OCI-LY1 (cell line): ENCODE data around the gene MYZAP.

Source experiments
- H2AFZ ChIP-seq: fragments of 200-600 bp; sonication (generic), shearing (Covaris generic); 2 replicates; pipeline ENCODE4 v1.6.0; 2014; ENCODE audit warnings: antibody characterized with exemption, mild to moderate bottlenecking, low read length
- H3F3A ChIP-seq: fragments of 200-600 bp; sonication (generic), shearing (Covaris generic); 2 replicates; pipeline ENCODE4 v1.6.0; 2014; ENCODE audit warnings: mild to moderate bottlenecking, antibody characterized with exemption, low read length, moderate library complexity; ENCODE audit not compliant: insufficient read depth
- H3K27ac ChIP-seq: fragments of 200-600 bp; sonication (generic); 2 replicates; pipeline ENCODE4 v1.5.1; 2014; ENCODE audit warnings: low read length, mixed run types, mild to moderate bottlenecking, low read depth; ENCODE audit not compliant: poor library complexity, severe bottlenecking
- H3K27me3 ChIP-seq: fragments of 200-600 bp; sonication (generic); 2 replicates; pipeline ENCODE4 v1.6.0; 2014; ENCODE audit warnings: antibody characterized with exemption, mild to moderate bottlenecking, low read length, moderate library complexity; ENCODE audit not compliant: insufficient read depth
- H3K36me3 ChIP-seq: fragments of 200-600 bp; sonication (generic); 2 replicates; pipeline ENCODE4 v1.6.1; 2014; ENCODE audit warnings: mild to moderate bottlenecking, antibody characterized with exemption, low read length, moderate library complexity, mixed read lengths; ENCODE audit not compliant: insufficient read depth
- H3K4me1 ChIP-seq: fragments of 200-600 bp; sonication (generic); 2 replicates; pipeline ENCODE4 v1.5.1; 2014; ENCODE audit warnings: mild to moderate bottlenecking, low read length, moderate library complexity; ENCODE audit not compliant: insufficient read depth, severe bottlenecking
- H3K4me2 ChIP-seq: fragments of 200-600 bp; sonication (generic), shearing (Covaris generic); 2 replicates; pipeline ENCODE4 v1.6.1; 2014; ENCODE audit warnings: low read length
- H3K4me3 ChIP-seq: fragments of 200-600 bp; sonication (generic); 2 replicates; pipeline ENCODE4 v1.5.1; 2014; ENCODE audit warnings: low read length, low read depth, mild to moderate bottlenecking, mixed read lengths; ENCODE audit not compliant: poor library complexity, severe bottlenecking
- H3K79me2 ChIP-seq: fragments of 200-600 bp; shearing (Covaris generic); 2 replicates; pipeline ENCODE4 v1.6.1; 2016; ENCODE audit warnings: mixed run types, low read length, mixed read lengths; ENCODE audit not compliant: insufficient read depth
- H3K9ac ChIP-seq: fragments of 200-600 bp; sonication (generic), shearing (Covaris generic); 2 replicates; pipeline ENCODE4 v1.6.1; 2014; ENCODE audit warnings: mild to moderate bottlenecking, low read length, mixed read lengths
- H3K9me2 ChIP-seq: fragments of 200-600 bp; sonication (generic), shearing (Covaris generic); 2 replicates; pipeline ENCODE4 v1.6.1; 2014; ENCODE audit warnings: low read depth, mild to moderate bottlenecking, low read length, mixed read lengths
- H3K9me3 ChIP-seq: fragments of 200-600 bp; shearing (Covaris generic); 2 replicates; pipeline ENCODE4 v1.6.1; 2014; ENCODE audit warnings: low read length, mixed read lengths
- H4K20me1 ChIP-seq: fragments of 200-600 bp; sonication (generic), shearing (Covaris generic); 2 replicates; pipeline ENCODE4 v1.6.0; 2016; ENCODE audit warnings: mild to moderate bottlenecking, low read length; ENCODE audit not compliant: insufficient read depth
- CTCF ChIP-seq: fragments of 200-600 bp; sonication (generic), shearing (Covaris generic); IDR thresholded peaks from 2 replicates; pipeline ENCODE4 v1.5.1; 2017; ENCODE audit warnings: mild to moderate bottlenecking, antibody characterized with exemption, low read length, moderate library complexity, mixed read lengths
- EZH2 ChIP-seq: fragments of 200-600 bp; sonication (generic), shearing (Covaris generic); IDR thresholded peaks from 2 replicates; pipeline ENCODE4 v1.8.0; 2017; ENCODE audit warnings: borderline replicate concordance, mixed run types, mild to moderate bottlenecking, antibody characterized with exemption, low read length, moderate library complexity, mixed read lengths

MYZAP gene

DNA sequence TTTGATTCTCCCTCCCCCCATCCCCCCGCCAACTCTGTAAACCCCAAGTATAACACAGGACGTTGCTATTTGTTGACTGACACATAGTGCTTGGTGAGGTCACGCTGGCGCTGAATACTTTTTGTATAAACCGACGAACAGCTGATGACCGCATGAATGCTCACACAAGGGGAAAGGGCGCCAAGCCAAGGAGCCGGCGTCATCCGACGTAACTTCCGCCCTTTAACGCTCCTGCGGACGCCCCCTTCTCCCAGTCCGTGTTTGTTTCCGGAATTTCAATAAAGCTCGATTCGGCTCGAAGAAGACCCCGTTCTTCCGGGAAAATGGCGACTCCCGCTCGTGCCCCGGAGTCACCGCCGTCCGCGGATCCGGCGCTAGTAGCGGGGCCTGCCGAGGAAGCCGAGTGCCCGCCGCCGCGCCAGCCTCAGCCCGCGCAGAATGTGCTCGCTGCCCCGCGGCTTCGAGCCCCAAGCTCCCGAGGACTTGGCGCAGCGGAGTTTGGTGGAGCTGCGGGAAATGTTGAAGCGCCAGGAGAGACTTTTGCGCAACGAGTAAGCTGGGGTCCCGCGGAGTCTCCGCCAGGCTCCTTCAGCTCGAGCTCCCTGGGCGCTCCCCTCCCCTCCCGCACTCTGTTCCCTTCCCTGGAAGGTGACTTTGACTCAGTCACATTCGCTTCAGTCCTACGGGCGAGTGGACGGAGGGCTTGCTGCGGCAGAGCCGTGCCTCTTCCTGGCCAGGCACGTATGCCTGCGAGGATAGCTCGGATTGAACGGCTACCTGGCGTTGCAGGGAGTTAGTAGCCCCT lies 114.9 kb downstream of the MYZAP start, which contains the start of gene POLR2M:
TSS of gene POLR2M (plus strand) at position 310 of the 805 bp plus-strand sequence. CDS start at position 439, 129 bp downstream.
- Histone ChIP-seq H3K4me3 (peak within 1 kb of the TSS; percentile 93), H3K4me2 (peak within 1 kb of the TSS; percentile 78), H3K36me3 (peaks cover 27% of the 10 kb centered on the region), H3K9ac (peak within 1 kb of the TSS; percentile 97), H3K4me1 (peaks cover 31% of the 10 kb centered on the region), H2AFZ (peak within 1 kb of the TSS; percentile 1; the same call in 1 of the 2 replicates), H3K27me3 (no peaks in the 10 kb centered on the region), H3K9me3 (no peaks in the 10 kb centered on the region), H4K20me1 (no peaks in the 10 kb centered on the region), H3K79me2 (peaks cover 19% of the 10 kb centered on the region), H3K9me2 (no peaks in the 10 kb centered on the region), H3K27ac (peak within 1 kb of the TSS; percentile 51), H3F3A (no peaks in the 10 kb centered on the region)
- TF ChIP-seq CTCF, result no peak
- TF ChIP-seq EZH2, result no peak

DNA sequence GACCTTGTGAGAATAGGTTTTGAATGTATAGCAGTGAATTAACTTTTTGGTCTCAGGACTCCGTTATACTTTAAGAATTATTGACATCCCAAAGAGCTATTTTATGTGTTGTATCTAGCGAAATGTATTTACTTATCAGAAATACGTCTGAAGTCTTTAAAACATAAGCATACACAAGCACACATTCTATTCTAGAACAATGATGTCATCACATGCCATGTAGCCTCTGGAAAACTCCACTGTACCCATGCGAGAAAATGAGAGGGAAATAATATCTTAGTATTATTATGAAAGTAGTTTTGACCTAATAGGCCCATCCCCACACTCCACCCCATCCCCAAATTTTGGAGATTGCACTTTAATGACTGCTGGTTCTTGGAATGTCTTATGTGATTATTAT lies 116.3 kb downstream of the MYZAP start:
- Histone ChIP-seq H3F3A (no peaks in the 10 kb centered on the region), H3K36me3 (peaks cover 42% of the 10 kb centered on the region), H3K9me3 (no peaks in the 10 kb centered on the region), H3K4me3 (peak overlapping the region; percentile 93), H3K4me2 (peak overlapping the region; percentile 78), H3K79me2 (peaks cover 19% of the 10 kb centered on the region), H3K27me3 (no peaks in the 10 kb centered on the region), H4K20me1 (no peaks in the 10 kb centered on the region), H3K27ac (no peak overlapping the region), H3K9ac (peak overlapping the region; percentile 97), H3K9me2 (no peaks in the 10 kb centered on the region), H3K4me1 (peaks cover 31% of the 10 kb centered on the region), H2AFZ (no peak overlapping the region)
- TF ChIP-seq CTCF (no peak), EZH2 (no peak)

DNA sequence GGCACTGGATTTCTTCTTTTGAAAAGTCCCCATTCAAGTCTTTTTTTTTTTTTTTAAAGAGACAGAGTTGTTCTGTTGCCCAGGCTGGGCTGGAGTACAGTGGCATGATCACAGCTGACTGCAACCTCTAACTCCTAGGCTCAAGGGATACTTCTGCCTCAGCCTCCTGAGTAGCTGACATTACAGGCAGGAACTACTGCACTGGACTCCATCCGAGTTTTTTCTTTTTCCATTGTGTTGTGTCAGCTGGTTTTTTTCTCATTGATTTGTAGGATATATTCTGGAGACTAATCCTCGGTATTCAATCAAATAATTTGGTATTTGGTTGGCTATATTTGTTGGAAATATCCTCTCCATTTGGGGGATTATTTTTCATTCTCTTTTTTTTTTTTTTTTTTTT lies 126.6 kb downstream of the MYZAP start:
- Histone ChIP-seq H3K79me2 (no peaks in the 10 kb centered on the region), H3K4me3 (no peak overlapping the region), H3K36me3 (peaks cover 51% of the 10 kb centered on the region), H3F3A (0 out of 2 replicates have a peak, but pooled peaks cover 6% of the 10 kb centered on the region), H3K4me2 (no peak overlapping the region), H3K27me3 (no peaks in the 10 kb centered on the region), H4K20me1 (no peaks in the 10 kb centered on the region), H3K4me1 (no peaks in the 10 kb centered on the region), H3K27ac (no peak overlapping the region), H3K9me2 (no peaks in the 10 kb centered on the region), H2AFZ (no peak overlapping the region), H3K9me3 (no peaks in the 10 kb centered on the region), H3K9ac (no peak overlapping the region)
- no peak for TF ChIP-seq EZH2
